ENCODE measurements around the gene PRPF31.

The PRPF31 gene

DNA sequence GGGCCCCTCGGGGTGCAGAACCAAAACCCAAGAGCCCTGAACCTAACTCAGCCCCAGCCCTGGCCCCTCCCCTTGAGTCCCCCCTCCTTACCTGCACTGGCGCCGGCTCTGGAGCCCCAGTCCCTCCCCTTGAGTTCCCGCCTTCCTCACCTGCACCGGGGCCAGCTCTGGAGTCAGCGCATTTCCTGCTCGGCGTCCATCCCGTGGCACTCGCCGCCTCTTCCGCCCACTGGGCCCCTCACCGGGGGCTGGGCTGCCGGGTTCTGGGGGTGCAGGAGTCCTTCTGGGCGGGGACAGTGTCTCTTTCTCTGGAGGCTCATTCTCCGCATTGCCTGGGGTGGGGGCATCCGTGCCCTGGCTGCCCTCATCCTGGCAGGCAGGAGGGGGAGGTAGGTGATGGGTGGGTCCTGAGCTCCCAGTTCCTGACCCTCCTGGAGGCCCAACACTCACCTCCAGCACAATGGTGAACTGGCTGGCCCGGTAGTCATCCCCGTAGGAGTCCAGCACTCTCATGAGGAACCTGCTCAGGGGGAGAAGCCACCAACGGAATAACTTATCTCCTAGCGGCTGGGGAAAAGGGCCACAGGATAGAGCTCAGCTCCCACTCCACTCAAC, 7.6 kb upstream of the PRPF31 start:
- DNase-seq (ENCODE audit: low read depth in 2 of 2): no peak

DNA sequence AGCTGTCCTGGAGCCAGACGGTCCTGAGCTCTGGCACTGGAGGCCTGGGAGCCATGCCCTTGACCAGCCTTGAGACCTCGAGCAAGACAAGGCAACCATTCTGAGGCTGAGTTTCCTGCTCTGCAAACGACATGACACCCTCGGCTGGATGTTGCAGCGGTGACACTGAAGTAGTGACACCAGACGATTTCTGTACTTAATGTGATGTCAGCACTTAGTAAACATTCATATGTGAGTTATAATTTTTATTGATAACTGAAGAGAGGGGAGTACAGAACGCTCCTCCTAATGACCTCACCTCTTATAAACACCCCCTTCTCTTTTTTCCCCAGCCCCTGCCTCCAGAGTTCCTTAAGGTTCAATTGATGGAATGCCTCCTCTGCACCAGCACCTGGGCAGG, 7.1 kb upstream of the PRPF31 start:
- no peak for DNase-seq (ENCODE audit: low read depth in 2 of 2)

DNA sequence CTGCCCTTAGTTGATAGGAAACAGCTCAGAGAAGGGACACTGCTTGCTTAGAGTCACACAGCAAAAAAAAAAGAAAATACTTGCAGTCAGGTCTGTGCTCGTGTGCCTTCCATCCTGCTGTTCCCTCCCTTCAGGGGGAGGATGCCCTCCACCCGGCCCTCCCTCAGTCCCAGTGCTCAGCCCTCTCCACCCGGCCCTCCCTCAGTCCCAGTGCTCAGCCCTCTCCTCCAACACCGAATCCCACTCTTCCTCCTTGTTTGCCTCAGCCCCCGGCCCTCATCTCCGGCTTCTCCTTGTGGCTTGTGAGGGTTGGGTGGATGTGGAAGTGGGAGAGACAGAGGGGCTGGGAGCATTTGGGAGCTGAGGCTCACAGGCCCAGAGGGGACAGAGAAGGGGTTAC, 5.9 kb upstream of the PRPF31 start:
- DNase-seq (ENCODE audit: low read depth in 2 of 2): no peak

DNA sequence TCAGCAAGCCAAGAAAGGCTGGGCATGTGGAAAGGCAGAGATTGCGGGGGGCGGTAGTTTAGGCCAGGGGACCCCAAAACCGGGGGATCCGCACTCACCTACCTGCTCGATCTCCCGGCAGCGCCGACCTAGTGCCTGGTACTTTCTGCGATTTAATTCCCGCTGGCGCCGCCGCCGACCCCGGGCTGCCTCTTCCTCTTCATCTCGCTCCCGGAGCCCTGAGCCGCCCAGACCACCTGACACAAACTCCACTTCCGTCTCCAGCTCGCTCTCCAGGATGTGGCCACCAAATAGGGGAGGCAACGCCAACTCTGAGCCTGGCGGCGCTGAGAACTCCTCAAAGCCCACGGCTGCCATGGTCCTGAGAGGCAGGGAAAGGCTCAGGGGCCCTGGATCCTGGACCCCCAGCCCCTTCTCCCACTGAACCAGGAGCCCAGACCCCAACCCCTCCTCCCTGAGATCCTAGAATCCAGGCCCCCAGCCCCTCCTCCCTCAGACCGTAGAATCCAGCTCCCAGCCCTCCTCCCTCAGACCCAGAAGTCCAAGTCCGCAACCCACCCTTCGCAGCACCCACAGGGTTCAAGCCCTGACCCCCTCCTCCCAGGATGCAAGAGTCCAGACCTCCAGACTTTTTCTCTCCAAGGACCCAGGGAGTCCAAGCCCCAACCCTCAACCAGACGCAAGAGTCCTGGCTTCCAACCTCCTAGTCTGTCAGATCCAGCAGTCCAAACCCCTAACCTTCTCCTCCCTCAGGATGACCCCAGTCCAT, 1.0 kb upstream of the PRPF31 start:
- DNase-seq (ENCODE audit: low read depth in 2 of 2): no peak

DNA sequence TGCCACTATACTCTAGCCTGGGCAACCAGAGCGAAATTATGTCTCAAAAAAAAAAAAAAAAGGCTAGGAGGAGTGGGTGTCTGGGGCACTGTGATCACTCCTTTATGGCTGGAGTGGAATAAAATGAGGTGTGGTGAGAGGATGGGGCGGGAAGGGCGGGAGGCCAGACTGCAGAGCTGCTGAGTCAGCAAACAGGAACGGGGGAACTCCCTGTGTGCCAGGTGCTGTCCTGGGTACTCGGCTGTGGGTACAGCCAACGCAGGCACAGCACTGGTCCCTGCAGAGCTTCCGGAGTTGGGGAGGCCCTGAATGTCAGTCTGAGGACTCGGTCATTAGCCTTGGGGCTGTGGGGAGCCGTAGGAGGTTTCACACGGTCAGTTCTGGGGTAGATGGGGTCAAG, 5.7 kb downstream of the PRPF31 start:
- no peak for DNase-seq (ENCODE audit: low read depth in 2 of 2)

DNA sequence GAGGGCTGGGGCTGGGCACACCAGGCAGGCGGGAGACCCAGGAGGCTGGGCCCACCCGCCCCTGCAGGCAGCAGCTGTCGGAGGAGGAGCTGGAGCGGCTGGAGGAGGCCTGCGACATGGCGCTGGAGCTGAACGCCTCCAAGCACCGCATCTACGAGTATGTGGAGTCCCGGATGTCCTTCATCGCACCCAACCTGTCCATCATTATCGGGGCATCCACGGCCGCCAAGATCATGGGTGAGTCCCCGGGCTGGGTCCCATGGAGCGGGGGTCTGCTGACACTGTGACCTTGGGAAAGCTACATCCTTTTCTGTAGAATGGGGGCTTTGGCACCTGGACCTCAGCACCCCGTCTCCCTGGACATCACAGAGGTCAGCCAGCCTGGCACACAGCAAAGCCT, 8.1 kb downstream of the PRPF31 start:
- DNase-seq (ENCODE audit: low read depth in 2 of 2): no peak

DNA sequence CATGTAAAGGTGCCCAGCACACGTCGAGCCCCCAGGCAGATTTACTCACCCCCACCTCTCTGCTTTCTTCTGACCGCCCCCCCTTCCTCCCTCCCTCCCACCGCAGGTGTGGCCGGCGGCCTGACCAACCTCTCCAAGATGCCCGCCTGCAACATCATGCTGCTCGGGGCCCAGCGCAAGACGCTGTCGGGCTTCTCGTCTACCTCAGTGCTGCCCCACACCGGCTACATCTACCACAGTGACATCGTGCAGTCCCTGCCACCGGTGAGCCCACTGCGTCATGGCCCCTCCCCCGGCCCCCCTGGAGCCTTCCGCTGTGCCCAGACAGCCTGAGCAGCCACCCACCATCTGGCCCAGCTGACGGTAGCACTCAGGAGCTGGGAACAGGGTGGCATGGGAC, 8.8 kb downstream of the PRPF31 start:
- no peak for DNase-seq (ENCODE audit: low read depth in 2 of 2)

DNA sequence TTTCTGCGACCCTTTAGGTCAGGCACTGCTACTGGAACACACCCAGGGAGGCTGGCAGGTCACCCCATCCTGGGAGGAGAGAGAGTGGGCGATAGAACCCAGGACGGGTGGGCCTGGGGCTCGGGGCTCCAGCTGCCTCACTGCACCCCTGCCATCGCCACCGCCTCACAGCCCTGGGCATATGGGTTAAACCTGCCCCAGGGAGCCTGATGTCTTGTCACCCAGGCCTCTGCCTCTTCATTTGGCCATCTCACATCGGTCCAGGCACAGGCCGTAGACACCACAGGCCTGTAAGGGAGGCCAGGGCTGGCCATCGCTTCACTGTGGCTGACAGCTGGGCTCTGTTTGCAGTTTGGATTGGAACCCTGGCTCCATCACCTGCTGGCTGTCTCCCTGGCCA, 10.2 kb downstream of the PRPF31 start:
- DNase-seq (ENCODE audit: low read depth in 2 of 2): no peak

DNA sequence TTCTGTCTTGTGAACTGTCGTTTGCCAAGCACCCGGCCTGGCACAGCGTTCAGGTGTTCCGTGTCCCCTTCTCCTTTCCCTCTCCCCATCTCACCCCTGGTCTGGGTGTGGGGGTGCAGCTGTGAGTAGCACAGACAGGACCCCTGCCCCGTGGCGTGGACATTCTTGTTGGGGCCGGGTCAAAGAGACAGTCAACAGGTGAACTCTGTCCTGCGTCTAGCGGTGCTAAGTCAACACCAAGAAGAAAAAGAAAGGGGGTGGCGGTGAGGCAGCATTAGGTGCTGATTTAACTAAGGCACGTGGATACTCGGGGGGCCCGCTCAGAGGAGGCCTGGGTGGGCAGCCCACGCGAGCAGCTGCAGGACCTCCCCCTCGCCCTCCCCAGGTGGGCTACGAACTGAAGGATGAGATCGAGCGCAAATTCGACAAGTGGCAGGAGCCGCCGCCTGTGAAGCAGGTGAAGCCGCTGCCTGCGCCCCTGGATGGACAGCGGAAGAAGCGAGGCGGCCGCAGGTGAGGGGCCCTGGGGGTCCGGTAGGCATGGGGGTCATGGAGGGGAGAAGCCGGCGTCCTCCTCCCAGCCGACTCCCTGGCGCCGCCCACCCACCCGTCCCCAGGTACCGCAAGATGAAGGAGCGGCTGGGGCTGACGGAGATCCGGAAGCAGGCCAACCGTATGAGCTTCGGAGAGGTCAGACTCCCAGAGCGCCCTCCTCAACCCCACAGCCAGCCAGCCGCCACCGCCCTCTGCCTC, 12.3 kb downstream of the PRPF31 start:
- no peak for DNase-seq (ENCODE audit: low read depth in 2 of 2)

DNA sequence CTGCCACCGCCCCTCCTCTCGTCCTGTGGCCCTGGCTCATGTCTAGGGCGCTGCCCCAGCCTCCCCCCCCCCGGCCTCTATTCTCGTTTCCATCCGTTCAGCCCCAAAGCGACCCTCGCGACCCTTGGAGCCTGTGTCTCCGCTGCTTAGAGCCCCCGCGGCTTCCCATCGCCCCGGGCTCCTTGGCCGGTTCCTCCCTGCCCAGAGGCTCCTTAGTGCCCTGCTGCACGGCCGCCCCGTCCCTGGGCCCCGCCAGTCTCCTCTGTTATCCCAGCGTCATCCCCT, 12.8 kb downstream of the PRPF31 start:
- no peak for DNase-seq (ENCODE audit: low read depth in 2 of 2)

DNA sequence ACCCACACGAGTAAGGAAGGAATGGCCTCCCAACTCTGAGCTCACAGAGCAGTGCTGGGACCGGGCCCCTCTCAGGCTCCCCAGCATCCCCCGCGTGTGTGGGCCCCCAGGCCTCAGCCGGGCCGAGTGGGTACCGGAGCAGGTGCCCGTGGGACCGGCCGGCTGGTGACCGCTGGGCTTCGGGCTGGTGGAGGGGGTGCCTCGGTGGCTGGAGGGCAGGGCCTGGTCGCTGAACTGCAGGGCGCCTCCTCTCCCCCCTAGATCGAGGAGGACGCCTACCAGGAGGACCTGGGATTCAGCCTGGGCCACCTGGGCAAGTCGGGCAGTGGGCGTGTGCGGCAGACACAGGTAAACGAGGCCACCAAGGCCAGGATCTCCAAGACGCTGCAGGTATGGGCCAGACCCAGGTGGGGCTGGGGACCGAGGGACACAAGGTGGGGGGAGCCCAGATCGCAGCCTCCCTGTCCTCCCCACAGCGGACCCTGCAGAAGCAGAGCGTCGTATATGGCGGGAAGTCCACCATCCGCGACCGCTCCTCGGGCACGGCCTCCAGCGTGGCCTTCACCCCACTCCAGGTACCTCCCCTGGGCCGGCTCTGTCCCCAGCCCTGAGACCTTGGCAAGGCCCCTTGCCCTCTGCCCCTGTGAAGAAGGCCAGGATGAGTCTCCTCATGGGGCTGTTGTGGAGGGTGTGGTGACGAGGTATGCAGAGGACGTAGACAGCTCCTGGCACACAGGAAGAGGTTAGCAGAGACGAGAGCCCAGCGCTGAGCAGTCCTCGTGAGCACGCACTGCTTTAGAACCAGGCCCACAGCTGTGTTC, 13.5 kb downstream of the PRPF31 start:
- no peak for DNase-seq (ENCODE audit: low read depth in 2 of 2)

DNA sequence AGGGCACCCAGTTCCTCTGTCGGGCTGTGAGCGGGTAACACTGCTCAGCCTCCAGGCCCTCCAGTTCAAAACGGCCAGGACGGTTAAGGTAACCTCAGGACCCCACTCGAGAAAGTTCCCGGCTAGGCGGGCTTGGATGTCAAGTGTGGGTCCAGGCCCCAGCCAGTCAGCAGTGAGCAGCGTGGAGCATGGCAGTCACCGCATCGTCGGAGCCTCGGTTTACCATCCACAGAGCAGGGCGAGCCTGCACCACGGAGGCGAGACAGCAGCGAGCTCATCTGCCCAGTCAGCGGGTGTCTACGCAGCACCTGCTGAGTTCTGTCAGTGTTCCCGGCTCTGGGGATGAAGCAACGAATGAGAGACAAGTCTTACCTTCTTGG, 14.1 kb downstream of the PRPF31 start:
- no peak for DNase-seq (ENCODE audit: low read depth in 2 of 2)

DNA sequence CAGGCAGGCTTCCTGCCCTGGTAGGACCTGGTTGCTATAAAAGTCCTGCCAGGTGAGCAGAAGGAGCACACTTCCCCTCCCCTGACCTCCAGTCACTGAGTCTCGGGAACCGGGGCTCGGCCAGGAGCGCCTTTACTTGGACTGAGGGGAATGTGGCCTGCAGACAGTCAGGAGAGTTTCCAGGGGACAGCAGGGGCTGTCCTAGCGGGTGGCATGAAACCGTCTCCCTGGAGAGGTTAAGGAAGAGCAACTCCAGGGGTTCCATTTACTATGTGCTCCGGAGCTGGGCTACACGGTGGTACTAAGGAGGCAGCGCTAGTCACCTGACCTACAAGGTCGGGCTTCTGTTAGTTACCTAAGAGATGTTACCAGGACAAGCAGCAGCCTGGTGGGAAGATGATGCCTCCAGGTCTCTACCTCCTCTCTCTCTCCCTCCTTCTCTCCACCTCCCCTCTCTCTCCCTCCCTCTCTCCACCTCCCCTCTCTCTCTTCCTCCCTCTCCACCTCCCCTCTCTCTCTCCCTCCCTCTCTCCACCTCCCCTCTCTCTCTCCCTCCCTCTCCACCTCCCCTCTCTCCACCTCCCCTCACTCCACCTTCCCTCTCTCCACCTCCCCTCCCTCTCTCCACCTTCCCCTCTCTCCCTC, 17.9 kb downstream of the PRPF31 start:
- peak; percentile 9 to 11 for DNase-seq (ENCODE audit: low read depth in 2 of 2)

DNA sequence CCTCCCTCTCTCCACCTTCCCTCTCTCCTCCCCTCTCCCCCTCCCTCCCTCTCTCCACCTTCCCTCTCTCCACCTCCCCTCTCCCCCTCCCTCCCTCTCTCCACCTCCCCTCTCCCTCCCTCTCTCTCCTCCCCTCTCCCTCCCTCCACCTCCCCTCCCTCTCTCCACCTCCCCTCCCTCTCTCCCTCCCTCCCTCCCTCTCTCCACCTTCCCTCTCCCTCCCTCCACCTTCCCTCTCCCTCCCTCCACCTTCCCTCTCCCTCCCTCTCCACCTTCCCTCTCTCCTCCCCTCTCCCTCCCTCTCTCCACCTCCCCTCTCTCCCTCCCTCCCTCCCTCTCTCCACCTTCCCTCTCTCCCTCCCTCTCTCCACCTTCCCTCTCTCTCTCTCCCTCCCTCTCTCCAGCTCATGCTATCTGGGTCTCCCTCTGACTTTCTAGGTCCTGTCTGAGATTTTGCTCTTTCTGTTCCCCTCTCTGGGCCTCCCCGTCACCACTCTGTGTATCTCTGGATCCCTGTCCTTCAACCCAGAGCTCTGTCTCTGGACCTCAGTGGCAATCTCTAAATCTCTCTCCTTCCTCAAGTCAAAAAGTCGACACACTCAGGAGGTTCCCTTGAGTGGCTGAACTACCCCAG, 18.5 kb downstream of the PRPF31 start:
- DNase-seq (ENCODE audit: low read depth in 2 of 2): no peak

DNA sequence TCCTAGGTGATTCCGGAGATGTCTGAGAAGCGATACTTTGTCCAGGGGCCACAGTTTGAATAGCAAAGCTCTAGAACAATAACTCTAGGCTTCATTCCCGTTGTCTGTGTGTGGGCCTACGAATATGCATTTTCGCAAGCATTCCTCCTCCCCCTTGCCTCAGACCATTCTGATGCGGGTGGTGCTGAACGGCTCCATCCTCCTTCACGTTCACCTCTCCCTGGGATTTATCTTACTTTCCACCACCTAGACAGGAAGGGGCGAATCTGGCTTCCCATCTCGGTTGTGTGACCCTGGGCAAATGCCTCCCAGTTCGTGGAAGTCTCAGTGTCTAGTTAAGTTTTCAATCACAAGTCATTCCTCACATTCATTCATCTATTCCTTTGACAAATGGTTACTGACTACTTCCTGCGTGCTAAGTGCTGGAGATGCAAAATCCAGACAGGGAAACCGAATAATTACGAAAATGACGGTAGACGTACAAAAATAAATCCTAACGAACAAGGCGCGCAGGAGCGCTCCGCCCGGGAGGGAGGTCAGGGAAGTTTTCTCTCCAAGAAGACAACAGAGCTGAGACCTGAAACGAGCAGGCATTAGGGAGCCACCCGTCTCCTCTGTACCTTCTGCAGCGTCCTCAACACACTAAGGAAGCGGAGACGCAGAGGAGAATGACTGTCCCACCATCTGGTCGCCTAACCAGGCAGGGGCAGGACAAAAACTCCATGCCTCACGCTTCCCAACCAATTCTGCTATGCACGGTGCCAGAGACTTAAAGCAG, 20.7 kb downstream of the PRPF31 start:
- DNase-seq (ENCODE audit: low read depth in 2 of 2): no peak

DNA sequence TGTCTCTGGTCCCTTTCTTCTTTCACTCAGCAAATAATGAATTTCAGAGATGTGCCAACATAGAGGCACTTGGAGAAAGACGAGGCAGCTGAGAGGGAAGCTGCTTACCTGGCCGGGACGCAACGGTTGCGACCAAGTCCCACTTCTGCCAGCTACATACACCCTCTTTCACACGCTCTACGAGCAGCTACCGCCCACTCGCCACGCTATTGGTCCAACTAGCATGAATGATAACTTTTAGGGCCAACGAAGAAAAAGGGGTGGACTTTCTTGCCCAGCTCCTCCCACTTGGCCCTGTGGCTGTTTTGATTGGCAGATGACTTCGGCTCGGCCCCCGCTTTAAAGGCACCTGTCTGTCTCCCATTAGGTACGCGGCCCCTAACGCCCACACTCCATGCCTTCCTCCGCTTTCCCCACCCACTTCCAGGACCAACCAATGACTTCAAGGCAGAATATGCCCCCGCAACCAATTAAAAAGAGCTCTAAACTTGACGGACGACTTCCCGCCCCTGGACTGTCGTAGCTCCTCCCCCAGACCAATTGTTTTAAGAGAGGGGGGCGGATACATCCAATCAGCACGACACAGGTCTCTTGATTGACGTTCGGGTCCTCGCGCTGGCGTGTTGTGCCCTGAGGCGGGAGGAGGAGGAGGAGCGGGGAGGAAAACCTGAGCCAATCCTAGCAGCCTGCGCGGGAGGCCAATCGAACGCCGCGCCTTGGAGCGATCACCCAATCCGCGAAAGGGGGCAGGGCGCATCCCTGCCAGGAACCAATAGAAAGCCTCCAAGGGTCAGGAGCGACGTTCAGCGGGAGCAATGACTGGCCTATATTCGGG, 21.5 kb downstream of the PRPF31 start:
- DNase-seq (ENCODE audit: low read depth in 2 of 2): peak; percentile 100

DNA sequence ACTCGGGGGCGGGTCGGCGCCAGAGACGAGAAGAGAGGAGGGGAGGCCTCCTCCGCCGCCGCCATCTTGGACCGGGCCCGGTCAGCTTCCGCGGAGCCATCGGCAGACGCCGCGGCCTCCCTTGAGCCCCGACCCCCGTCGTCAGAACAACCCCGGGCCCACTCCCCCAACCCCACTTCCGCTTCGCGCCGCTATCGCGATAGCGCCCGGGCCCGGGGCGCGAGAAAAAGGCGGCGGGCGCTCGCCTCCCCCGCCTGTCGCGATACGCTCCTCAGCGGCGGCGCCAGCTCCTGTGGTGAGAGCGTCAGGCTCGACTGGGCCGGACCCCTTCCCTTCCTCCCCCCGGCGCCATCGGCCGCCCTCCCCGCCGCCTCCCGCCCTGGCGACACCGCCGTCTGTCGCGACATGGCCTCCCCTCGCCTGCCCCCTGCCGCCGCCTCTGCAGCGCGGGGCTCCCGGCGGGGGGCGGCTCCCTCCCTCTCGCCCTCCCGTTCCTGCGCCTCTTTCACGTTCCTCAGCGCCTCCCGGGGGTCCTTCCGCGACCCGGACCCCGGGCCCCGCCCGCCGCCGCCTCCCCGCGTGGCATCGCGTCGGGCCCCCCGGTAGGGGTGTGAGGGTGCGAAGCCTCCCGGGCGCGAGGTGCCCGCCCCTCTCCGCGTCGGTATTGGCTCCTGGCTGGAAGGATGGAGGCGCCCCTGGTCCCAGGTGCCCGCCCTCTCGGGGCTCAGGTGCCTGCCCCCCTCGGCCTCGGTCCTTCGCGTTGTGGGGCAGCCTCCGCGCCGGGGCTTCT, 22.3 kb downstream of the PRPF31 start, which contains the start of gene CNOT3:
Gene CNOT3, plus strand, starts transcription at position 64 of the 790 bp plus-strand sequence. CDS start 5,217 bp downstream, outside the sequence.
- no peak for DNase-seq (ENCODE audit: low read depth in 2 of 2)

DNA sequence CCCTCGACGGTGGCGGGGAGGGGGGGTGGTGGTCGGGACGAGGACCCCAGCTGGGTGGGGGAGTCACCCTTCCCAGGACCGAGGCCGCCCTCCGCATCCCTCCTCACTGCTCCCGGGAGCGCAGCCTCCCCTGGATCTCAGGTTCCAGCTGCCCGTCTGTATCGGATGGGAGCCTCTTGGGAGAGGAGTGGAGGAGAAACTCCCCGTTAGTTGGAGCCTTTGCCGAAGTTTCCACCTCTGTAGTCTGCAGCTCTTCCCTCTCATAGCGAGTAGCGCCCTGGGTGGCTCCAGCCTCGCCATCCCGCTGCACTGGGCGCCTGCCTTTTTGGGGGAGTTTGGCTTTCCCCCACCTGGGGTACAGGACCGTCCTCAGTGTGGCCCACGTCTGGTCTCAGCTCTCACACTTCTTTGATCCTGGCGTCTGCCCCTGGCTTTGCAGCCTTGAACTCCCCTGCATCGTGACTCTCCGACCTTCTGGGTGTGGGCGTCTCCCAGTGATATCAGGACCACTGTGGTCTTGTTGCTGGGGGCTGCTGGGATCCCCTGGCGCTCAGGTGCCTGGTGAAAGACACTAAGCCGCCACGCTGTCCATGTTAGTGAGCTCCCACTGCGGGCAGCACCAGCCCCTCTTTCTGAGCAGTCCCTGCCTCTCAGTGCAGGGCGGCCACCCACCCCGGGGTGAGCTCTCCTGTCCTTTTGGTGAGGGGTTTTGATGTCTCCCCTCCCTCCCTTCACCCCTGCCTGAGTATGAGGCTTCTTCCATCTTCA, 23.1 kb downstream of the PRPF31 start:
- no peak for DNase-seq (ENCODE audit: low read depth in 2 of 2)

Measured in fibroblast of skin of left biceps (primary cell).